ENCODE results near the gene VPS18. TPM values are rescaled to one million over a fixed set of nuclear protein-coding genes. Genes with fewer than 3 reads are reported as not detected.

The VPS18 gene
- total RNA-seq, 1 experiment from 2014 or later, result 16.9 TPM

DNA sequence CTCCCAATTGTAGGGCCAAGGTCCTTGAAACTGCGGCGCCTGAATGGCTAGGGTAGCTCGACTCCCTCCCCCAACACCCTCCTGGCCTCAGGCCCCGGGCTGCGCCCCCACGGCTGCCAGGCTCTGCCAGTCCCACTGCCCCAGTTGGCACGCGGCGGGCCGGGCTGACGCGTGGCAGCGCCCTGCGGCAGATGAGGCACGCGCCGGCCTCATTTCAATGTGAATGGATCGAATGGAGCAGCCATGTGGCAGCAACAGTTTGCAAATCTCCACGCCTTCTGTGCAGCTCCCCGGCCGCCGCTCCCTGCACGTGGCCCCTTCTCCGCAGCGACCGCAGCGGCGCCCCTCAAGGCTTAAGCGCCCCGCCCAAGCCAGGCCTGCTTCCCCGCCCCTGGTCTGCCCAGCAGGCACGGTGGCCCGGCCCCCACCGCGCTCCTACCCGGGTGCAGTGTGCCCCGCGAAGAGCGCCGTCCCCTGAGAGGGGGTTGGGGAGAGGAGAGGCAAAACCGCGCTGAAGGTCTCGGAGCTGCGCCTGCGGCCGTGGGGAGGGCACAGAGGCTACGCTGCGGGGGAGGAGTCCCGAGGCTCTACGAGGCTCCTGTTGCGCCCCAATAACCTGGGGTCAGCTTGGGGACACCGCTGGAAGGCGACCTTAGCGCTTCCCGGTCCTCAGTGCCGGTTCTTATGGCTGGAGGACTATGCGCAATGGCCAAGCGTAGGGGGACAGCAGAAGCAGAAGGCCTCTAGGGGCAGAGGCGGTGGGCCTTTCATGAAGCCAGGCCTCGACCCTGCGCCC lies 31.8 kb downstream of the VPS18 start (continued):
- TF ChIP-seq, protein P1, sequence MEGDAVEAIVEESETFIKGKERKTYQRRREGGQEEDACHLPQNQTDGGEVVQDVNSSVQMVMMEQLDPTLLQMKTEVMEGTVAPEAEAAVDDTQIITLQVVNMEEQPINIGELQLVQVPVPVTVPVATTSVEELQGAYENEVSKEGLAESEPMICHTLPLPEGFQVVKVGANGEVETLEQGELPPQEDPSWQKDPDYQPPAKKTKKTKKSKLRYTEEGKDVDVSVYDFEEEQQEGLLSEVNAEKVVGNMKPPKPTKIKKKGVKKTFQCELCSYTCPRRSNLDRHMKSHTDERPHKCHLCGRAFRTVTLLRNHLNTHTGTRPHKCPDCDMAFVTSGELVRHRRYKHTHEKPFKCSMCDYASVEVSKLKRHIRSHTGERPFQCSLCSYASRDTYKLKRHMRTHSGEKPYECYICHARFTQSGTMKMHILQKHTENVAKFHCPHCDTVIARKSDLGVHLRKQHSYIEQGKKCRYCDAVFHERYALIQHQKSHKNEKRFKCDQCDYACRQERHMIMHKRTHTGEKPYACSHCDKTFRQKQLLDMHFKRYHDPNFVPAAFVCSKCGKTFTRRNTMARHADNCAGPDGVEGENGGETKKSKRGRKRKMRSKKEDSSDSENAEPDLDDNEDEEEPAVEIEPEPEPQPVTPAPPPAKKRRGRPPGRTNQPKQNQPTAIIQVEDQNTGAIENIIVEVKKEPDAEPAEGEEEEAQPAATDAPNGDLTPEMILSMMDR (IDR thresholded peaks at IDR 0.05 in 2 of 3, conservative IDR thresholded peaks at IDR 0.05 in 1 of 3; ENCODE audit: borderline replicate concordance in 1 of 3, insufficient read depth in 1 of 3, low read depth in 2 of 3, low read length in 2 of 3), result no peak
- no peak for TF ChIP-seq CBX3 (IDR thresholded peaks at IDR 0.05; ENCODE audit: low read depth)

DNA sequence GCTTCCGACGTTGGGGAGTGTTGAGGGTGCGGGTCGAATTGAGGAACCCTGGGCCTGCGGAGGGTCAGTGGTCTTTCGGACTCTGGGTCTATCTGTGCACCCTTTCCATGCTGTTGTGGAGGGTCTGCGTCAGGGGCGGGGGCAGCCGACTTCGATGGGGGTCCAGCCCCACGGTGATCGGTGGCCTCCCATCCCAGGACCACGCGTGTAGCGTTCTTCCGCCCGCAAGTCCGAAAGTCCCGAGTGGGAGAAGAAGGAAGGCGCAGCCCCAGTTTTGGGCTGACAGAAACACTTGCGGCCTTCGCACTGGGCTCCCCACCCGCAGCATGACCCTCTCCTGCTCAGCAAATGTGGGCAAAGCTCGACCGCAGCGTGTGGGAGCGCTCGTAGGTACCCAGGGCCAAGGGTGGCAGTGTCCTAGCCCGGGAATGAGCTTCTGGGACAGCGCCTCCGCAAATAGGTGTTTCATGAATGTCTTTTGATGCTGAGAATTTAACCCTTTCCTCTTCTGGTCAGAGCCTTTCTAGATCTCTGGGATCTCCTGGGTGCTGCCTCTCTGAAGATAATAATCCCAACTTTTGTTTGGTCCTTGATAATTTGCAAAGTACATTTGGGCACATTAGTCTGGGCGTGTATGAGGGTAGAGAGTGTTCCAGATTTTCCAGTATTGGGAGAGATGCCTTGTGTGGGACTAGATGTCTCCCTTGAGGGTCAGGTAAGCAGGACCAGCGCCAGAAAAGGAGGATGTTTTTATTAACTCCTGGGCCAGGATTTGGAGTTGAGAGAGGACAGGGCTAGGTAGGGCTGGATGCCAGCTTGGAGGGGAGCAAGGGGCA lies 32.6 kb downstream of the VPS18 start:
- Histone ChIP-seq H3K9ac (ENCODE audit: low read length) (no peak overlapping the region), H2AFZ (ENCODE audit: low read depth, low read length, poor library complexity, severe bottlenecking) (no peak overlapping the region), H3K27ac (ENCODE audit: low read depth, low read length) (no peak overlapping the region), H4K20me1 (ENCODE audit: insufficient read depth) (no peaks in the 10 kb centered on the region), H3K4me3 (replicated peaks in 1 of 2; ENCODE audit: low read depth in 1 of 2, low read length in 2 of 2) (no peak overlapping the region), H3K4me2 (ENCODE audit: low read length) (peak overlapping the region; percentile 100), H3K9me2 (ENCODE audit: insufficient read depth) (no peaks in the 10 kb centered on the region), H3K27me3 (ENCODE audit: insufficient read depth, low read length) (peaks cover 15% of the 10 kb centered on the region; the same call in 1 of the 2 replicates), H3K36me3 (ENCODE audit: control insufficient read depth in 1 of 2, insufficient read depth in 2 of 2, low read length in 2 of 2) (no peaks in the 10 kb centered on the region), H3K4me1 (ENCODE audit: control insufficient read depth in 1 of 2, insufficient read depth in 2 of 2, low read length in 2 of 2) (peaks cover 19 to 41% of the 10 kb centered on the region in 2 experiments), H3K79me2 (ENCODE audit: insufficient read depth, low read length) (no peaks in the 10 kb centered on the region), H3K9me3 (ENCODE audit: control insufficient read depth in 1 of 2, insufficient read depth in 1 of 2, low read depth in 1 of 2, low read length in 2 of 2) (no peaks in the 10 kb centered on the region)
- ChIA-PET CTCF (interaction anchor here (4.8 kb wide), 1 partner anchor 22 kb away, joined by 69 read pairs; no protein-coding TSS in a partner anchor), RAD21 (ENCODE audit: low non-redundant PET in 1 of 2, low total read pairs in 2 of 2, uncharacterized antibody in 2 of 2, unreplicated experiment in 2 of 2) (no interaction called here), POLR2A (no interaction called here)
- intact Hi-C loops (cut with micrococcal nuclease), result no loop called here
- BruUV-seq (replicated peaks), result no TSS peak
- ATAC-seq (no peak), DNase-seq (ENCODE audit: low read depth, low spot score) (no peak)
- no peak for TF ChIP-seq RAD21 (IDR thresholded peaks at IDR 0.05; ENCODE audit: low read depth)
- TF ChIP-seq YY1 (IDR thresholded peaks at IDR 0.05; ENCODE audit: extremely low read depth, insufficient replicate concordance, low read depth, low read length), result no peak
- TF ChIP-seq EZH2phosphoT487 (IDR thresholded peaks at IDR 0.05; ENCODE audit: borderline replicate concordance), result no peak
- TF ChIP-seq, protein P2, sequence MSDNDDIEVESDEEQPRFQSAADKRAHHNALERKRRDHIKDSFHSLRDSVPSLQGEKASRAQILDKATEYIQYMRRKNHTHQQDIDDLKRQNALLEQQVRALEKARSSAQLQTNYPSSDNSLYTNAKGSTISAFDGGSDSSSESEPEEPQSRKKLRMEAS (IDR thresholded peaks at IDR 0.05), result no peak
- TF ChIP-seq, protein P3, sequence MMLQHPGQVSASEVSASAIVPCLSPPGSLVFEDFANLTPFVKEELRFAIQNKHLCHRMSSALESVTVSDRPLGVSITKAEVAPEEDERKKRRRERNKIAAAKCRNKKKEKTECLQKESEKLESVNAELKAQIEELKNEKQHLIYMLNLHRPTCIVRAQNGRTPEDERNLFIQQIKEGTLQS (IDR thresholded peaks at IDR 0.05), result no peak
- no peak for TF ChIP-seq SRF (IDR thresholded peaks at IDR 0.05; ENCODE audit: low read depth)
- TF ChIP-seq SP1 (IDR thresholded peaks at IDR 0.05; ENCODE audit: low read depth), result no peak

Data from HCT116 (cell line).